Ishikawa (cell line): ENCODE measurements around the gene FAM3D.
A peak's percentile ranks its signal among the peaks of the same experiment; 100 is the strongest.

Experiments used
- CEBPB ChIP-seq: IDR thresholded peaks from 2 replicates; pipeline ENCODE4 v1.6.1; 2012
- CREB1 ChIP-seq: IDR thresholded peaks from 2 replicates; pipeline ENCODE4 v1.6.1; 2012; ENCODE audit warnings: low read depth
- RAD21 ChIP-seq: IDR thresholded peaks from 2 replicates; pipeline ENCODE4 v1.6.1; 2012; ENCODE audit warnings: low read depth
- YY1 ChIP-seq: IDR thresholded peaks from 2 replicates; pipeline ENCODE4 v1.6.1; 2012; ENCODE audit warnings: low read depth
- ZBTB7A ChIP-seq: IDR thresholded peaks from 2 replicates; pipeline ENCODE4 v1.6.1; 2012; ENCODE audit warnings: low read depth
- TF ChIP-seq, protein P1 (sequence below): IDR thresholded peaks from 2 replicates; pipeline ENCODE4 v1.6.1; 2012; ENCODE audit warnings: low read depth, mild to moderate bottlenecking

DNA sequence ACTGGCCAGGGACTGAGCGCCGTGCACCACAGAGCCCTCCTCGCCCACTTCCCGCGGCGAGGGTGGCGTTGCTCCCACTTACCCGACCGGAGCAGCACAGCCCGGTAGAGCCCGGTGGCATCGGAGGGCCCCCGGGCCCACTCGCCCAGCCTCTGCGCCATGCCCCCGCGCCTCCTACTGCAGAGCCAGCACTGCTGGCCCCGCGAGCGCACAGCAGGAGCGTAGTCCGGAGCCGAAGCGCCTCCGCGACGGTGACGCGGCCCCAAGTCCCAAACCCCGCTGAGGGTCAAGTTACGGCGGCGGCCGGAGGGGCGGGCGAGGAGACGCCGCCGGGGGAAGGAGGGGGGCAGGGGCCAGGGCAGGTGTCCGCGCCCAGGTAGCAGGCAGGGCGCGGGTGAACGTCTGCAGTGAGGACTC is 79.8 kb downstream of the FAM3D start:
- TF ChIP-seq CEBPB = no peak
- TF ChIP-seq CREB1 = no peak
- TF ChIP-seq, protein P1, sequence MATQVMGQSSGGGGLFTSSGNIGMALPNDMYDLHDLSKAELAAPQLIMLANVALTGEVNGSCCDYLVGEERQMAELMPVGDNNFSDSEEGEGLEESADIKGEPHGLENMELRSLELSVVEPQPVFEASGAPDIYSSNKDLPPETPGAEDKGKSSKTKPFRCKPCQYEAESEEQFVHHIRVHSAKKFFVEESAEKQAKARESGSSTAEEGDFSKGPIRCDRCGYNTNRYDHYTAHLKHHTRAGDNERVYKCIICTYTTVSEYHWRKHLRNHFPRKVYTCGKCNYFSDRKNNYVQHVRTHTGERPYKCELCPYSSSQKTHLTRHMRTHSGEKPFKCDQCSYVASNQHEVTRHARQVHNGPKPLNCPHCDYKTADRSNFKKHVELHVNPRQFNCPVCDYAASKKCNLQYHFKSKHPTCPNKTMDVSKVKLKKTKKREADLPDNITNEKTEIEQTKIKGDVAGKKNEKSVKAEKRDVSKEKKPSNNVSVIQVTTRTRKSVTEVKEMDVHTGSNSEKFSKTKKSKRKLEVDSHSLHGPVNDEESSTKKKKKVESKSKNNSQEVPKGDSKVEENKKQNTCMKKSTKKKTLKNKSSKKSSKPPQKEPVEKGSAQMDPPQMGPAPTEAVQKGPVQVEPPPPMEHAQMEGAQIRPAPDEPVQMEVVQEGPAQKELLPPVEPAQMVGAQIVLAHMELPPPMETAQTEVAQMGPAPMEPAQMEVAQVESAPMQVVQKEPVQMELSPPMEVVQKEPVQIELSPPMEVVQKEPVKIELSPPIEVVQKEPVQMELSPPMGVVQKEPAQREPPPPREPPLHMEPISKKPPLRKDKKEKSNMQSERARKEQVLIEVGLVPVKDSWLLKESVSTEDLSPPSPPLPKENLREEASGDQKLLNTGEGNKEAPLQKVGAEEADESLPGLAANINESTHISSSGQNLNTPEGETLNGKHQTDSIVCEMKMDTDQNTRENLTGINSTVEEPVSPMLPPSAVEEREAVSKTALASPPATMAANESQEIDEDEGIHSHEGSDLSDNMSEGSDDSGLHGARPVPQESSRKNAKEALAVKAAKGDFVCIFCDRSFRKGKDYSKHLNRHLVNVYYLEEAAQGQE = peak; percentile 11; the same call in 1 of the 2 replicates
- TF ChIP-seq YY1 = no peak
- TF ChIP-seq ZBTB7A = peak; percentile 63; the same call in 1 of the 2 replicates
- TF ChIP-seq RAD21 = no peak
